ENCODE measurements around the gene SEMA5A.

DNA sequence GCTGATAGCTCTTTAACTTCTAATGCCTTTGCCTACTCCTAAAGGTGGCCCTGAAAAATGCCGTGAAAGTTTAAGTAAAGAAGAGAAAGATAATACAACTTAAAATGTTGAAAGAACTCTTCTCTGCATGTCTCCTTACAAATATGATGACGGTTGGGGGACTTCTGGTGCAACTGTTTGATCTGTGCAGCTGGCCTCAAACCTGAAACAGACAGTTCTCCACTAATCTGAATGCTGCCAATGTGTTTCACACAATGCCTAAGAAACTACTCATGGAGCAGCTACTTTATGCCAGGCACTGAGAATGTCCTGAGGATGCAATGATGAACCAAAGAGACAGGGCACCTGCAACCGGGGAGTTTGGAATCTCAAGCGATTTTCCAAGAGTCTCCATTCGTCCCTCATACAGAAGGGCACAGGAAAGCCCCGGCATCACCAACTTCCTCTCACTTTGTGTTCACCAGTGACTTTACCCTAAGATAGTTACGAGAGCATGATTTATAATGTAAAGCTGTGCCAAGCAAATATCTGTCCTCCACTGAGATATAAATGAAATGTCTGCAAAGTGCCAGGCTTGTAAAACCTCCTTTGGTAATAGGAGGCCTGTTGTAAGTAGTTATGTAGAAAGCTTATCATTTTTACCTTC, 455.4 kb downstream of the SEMA5A start:
- TF ChIP-seq, protein P1, sequence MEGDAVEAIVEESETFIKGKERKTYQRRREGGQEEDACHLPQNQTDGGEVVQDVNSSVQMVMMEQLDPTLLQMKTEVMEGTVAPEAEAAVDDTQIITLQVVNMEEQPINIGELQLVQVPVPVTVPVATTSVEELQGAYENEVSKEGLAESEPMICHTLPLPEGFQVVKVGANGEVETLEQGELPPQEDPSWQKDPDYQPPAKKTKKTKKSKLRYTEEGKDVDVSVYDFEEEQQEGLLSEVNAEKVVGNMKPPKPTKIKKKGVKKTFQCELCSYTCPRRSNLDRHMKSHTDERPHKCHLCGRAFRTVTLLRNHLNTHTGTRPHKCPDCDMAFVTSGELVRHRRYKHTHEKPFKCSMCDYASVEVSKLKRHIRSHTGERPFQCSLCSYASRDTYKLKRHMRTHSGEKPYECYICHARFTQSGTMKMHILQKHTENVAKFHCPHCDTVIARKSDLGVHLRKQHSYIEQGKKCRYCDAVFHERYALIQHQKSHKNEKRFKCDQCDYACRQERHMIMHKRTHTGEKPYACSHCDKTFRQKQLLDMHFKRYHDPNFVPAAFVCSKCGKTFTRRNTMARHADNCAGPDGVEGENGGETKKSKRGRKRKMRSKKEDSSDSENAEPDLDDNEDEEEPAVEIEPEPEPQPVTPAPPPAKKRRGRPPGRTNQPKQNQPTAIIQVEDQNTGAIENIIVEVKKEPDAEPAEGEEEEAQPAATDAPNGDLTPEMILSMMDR (IDR thresholded peaks at IDR 0.05; ENCODE audit: low read length), result no peak
- no peak for TF ChIP-seq EZH2phosphoT487 (IDR thresholded peaks at IDR 0.05; ENCODE audit: low read length)

Measured in MM.1S (cell line).